SK-N-SH (cell line): Measurements from ENCODE around the gene CASP7. TPM values are rescaled to one million over a fixed set of nuclear protein-coding genes. Genes with fewer than 3 reads are reported as not detected.

Experiments
- CTCF ChIA-PET: fragments of 300-600, 350-600 bp; formaldehyde crosslinking; extraction: SDS; loops from one replicate; lab custom pipeline; 2021; lab: Yijun Ruan, JAX
- POLR2A ChIA-PET: fragments of 350-600 bp; sonication (Branson Sonifier 250); formaldehyde crosslinking; extraction: SDS; loops from one replicate; lab custom pipeline; 2020; ENCODE audit warnings: antibody characterized with exemption, inconsistent platforms; lab: Yijun Ruan, JAX
- DNase-seq: peaks from one replicate; pipeline ENCODE4 v3.0.0; 2012
- H2AFZ ChIP-seq: fragments of 200-600 bp; sonication (generic); 2 replicates; pipeline ENCODE4 v1.8.1; 2016; ENCODE audit warnings: antibody characterized with exemption, mild to moderate bottlenecking, low read depth
- H3F3A ChIP-seq: fragments of 200-600 bp; sonication (generic); replicated peaks from 2 replicates; pipeline ENCODE3; 2016; ENCODE audit warnings: antibody characterized with exemption, mild to moderate bottlenecking; ENCODE audit not compliant: insufficient read depth
- H3K27ac ChIP-seq, 2 experiments: fragments of 200-500 bp in 1 of 2; fragments of 200-600 bp in 1 of 2; sonication (Bioruptor generic) in 1 of 2; sonication (generic), shearing (Covaris generic) in 1 of 2; 2 replicates each; pipeline versions ENCODE4 v1.5.1 to v1.6.1; 2014 to 2016; ENCODE audit warnings: low read depth in 2 of 2, inconsistent platforms in 1 of 2, low read length in 1 of 2, mild to moderate bottlenecking in 1 of 2, mixed read lengths in 1 of 2
- H3K27me3 ChIP-seq: fragments of 200-600 bp; sonication (generic), shearing (Covaris generic); 2 replicates; pipeline ENCODE4 v1.6.1; 2016; ENCODE audit warnings: mixed run types; ENCODE audit not compliant: insufficient read depth
- H3K36me3 ChIP-seq, 2 experiments: fragments of 200-500 bp in 1 of 2; fragments of 200-600 bp in 1 of 2; sonication (Bioruptor generic) in 1 of 2; sonication (generic) in 1 of 2; replicated peaks in 1 of 2; 2 replicates each; pipeline versions ENCODE3 to v1.5.1; 2014 to 2016; ENCODE audit warnings: low read length in 1 of 2, mild to moderate bottlenecking in 1 of 2; ENCODE audit not compliant: insufficient read depth in 2 of 2, control insufficient read depth in 1 of 2
- H3K4me1 ChIP-seq, 2 experiments: fragments of 200-500 bp in 1 of 2; fragments of 200-600 bp in 1 of 2; sonication (Bioruptor generic) in 1 of 2; sonication (generic), shearing (Covaris generic) in 1 of 2; 2 replicates each; pipeline versions ENCODE4 v1.5.1 to v1.6.1; 2014 to 2016; ENCODE audit warnings: low read depth in 1 of 2, low read length in 1 of 2, mixed run types in 1 of 2; ENCODE audit not compliant: insufficient read depth in 2 of 2, control insufficient read depth in 1 of 2
- H3K4me2 ChIP-seq: fragments of 200-600 bp; sonication (generic), shearing (Covaris generic); 2 replicates; pipeline ENCODE4 v1.6.1; 2017; ENCODE audit warnings: mixed run types
- H3K4me3 ChIP-seq, 2 experiments: fragments of 200-500 bp in 1 of 2; fragments of 200-600 bp in 1 of 2; sonication (Bioruptor generic) in 1 of 2; sonication (generic), shearing (Covaris generic) in 1 of 2; 2 replicates each; pipeline versions ENCODE4 v1.5.1 to v1.8.1; 2014 to 2016; ENCODE audit warnings: low read depth in 2 of 2, inconsistent platforms in 1 of 2, low read length in 1 of 2, mild to moderate bottlenecking in 1 of 2, mixed read lengths in 1 of 2, moderate library complexity in 1 of 2
- H3K79me2 ChIP-seq: fragments of 200-600 bp; sonication (generic); 2 replicates; pipeline ENCODE4 v1.8.1; 2017; ENCODE audit warnings: mild to moderate bottlenecking; ENCODE audit not compliant: insufficient read depth
- H3K9ac ChIP-seq: fragments of 200-600 bp; sonication (generic); 2 replicates; pipeline ENCODE4 v1.6.1; 2017; ENCODE audit warnings: mixed run types
- H3K9me2 ChIP-seq: fragments of 200-600 bp; sonication (generic); 2 replicates; pipeline ENCODE4 v1.6.1; 2017; ENCODE audit warnings: mixed run types
- H3K9me3 ChIP-seq: fragments of 200-600 bp; sonication (generic); 2 replicates; pipeline ENCODE4 v1.6.1; 2017; ENCODE audit warnings: mixed run types, mild to moderate bottlenecking, moderate library complexity
- H4K20me1 ChIP-seq: fragments of 200-600 bp; sonication (generic); 2 replicates; pipeline ENCODE4 v1.6.1; 2017; ENCODE audit warnings: mild to moderate bottlenecking, mixed run types; ENCODE audit not compliant: insufficient read depth
- CTCF ChIP-seq: fragments of 200-600 bp; sonication (generic); IDR thresholded peaks from 2 replicates; pipeline ENCODE4 v1.6.1; 2017; ENCODE audit warnings: antibody characterized with exemption, mild to moderate bottlenecking, moderate library complexity
- ELF1 ChIP-seq: IDR thresholded peaks from 2 replicates; pipeline ENCODE4 v1.4.0; 2012
- EZH2phosphoT487 ChIP-seq: fragments of 200-600 bp; sonication (generic); IDR thresholded peaks from 2 replicates; pipeline ENCODE4 v1.6.1; 2017; ENCODE audit warnings: low read depth, mixed run types, mild to moderate bottlenecking, antibody characterized with exemption, moderate library complexity, borderline replicate concordance
- FOXJ3 ChIP-seq: sonication (generic); formaldehyde crosslinking; IDR thresholded peaks from 2 replicates; pipeline ENCODE4 v1.5.1; 2020; ENCODE audit warnings: mild to moderate bottlenecking, missing genetic modification reagents
- GATA2 ChIP-seq: sonication (generic); formaldehyde crosslinking; IDR thresholded peaks from 2 replicates; pipeline ENCODE4 v1.5.0; 2020; ENCODE audit warnings: mild to moderate bottlenecking, missing genetic modification reagents
- JUND ChIP-seq: IDR thresholded peaks from 2 replicates; pipeline ENCODE4 v1.4.0; 2012
- MEF2A ChIP-seq: IDR thresholded peaks from 2 replicates; pipeline ENCODE4 v1.4.0; 2012; ENCODE audit warnings: low read depth, borderline replicate concordance
- NFIC ChIP-seq: IDR thresholded peaks from 2 replicates; pipeline ENCODE4 v1.4.0; 2012; ENCODE audit warnings: borderline replicate concordance
- NRF1 ChIP-seq: IDR thresholded peaks from 2 replicates; pipeline ENCODE4 v1.6.1; 2012; ENCODE audit warnings: low read depth, mild to moderate bottlenecking, low read length
- PBX3 ChIP-seq: IDR thresholded peaks from 2 replicates; pipeline ENCODE4; 2012
- POLR2AphosphoS5 ChIP-seq: IDR thresholded peaks from 2 replicates; pipeline ENCODE4 v1.6.1; 2012; ENCODE audit warnings: low read depth, low read length
- RAD21 ChIP-seq: IDR thresholded peaks from 2 replicates; pipeline ENCODE4 v1.6.1; 2012; ENCODE audit warnings: mild to moderate bottlenecking, low read length
- RFX5 ChIP-seq: IDR thresholded peaks from 2 replicates; pipeline ENCODE4 v1.6.1; 2012; ENCODE audit warnings: mild to moderate bottlenecking, improper control_type of control experiment, low read length
- RXRA ChIP-seq: IDR thresholded peaks from 2 replicates; pipeline ENCODE4 v1.4.0; 2012; ENCODE audit warnings: low read depth, mild to moderate bottlenecking, borderline replicate concordance
- YY1 ChIP-seq: IDR thresholded peaks from 2 replicates; pipeline ENCODE4 v1.4.0; 2012; ENCODE audit warnings: low read depth, mild to moderate bottlenecking
- WGBS: methylation state at CpG from one replicate; pipeline ENCODE4 v1.1.6; 2017; ENCODE audit warnings: low lambda C conversion rate; 5-methylcytosine and 5-hydroxymethylcytosine counted together
- polyA plus RNA-seq, 3 experiments: library from polyadenylated mRNA; depleted of rRNA; stranded (reverse); fragments of >200 nt; gene quantifications; 2 replicates each; pipeline ENCODE4 v1.2.3, GENCODE V29; 2012
- TF ChIP-seq, protein P1 (sequence below): IDR thresholded peaks from 2 replicates; pipeline ENCODE4 v1.4.0; 2012; ENCODE audit warnings: low read depth, borderline replicate concordance
- TF ChIP-seq, protein P2 (sequence below): IDR thresholded peaks from 2 replicates; pipeline ENCODE4 v1.4.0; 2012; ENCODE audit warnings: low read depth
- TF ChIP-seq, protein P3 (sequence below): fragments of 150-350 bp; IDR thresholded peaks from 2 replicates; pipeline ENCODE4 v1.6.1; 2016; ENCODE audit warnings: mild to moderate bottlenecking, low read depth, low read length
- TF ChIP-seq, protein P4 (sequence below): fragments of 150-350 bp; IDR thresholded peaks from 2 replicates; pipeline ENCODE4 v1.6.1; 2017; ENCODE audit warnings: antibody characterized with exemption, low read length, low read depth, borderline replicate concordance

Gene CASP7
- polyA plus RNA-seq, 1 of the 3 experiments (the other 2 are of a cell fraction), result 15.1 TPM

DNA sequence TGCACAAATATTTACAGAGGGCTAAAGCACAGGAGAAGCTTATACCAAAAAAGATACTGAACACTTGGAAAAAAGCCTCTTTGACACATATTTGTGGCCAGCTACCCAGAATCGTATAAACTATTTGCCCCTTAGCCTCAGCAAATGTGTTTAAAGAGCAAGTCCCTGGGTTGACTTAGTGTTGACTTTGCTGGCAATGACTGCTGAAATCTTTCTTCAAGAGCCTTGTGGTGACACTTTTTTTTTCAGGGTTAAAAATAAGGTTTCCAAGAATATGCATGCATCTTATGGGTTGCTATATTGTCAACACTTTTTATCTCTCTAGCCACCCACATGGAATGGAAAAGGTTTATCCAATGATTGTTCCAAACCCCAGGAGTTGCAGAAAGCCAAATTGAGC is 56.9 kb downstream of the CASP7 start (continued):
- TF ChIP-seq, protein P1, sequence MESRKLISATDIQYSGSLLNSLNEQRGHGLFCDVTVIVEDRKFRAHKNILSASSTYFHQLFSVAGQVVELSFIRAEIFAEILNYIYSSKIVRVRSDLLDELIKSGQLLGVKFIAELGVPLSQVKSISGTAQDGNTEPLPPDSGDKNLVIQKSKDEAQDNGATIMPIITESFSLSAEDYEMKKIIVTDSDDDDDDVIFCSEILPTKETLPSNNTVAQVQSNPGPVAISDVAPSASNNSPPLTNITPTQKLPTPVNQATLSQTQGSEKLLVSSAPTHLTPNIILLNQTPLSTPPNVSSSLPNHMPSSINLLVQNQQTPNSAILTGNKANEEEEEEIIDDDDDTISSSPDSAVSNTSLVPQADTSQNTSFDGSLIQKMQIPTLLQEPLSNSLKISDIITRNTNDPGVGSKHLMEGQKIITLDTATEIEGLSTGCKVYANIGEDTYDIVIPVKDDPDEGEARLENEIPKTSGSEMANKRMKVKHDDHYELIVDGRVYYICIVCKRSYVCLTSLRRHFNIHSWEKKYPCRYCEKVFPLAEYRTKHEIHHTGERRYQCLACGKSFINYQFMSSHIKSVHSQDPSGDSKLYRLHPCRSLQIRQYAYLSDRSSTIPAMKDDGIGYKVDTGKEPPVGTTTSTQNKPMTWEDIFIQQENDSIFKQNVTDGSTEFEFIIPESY, result no peak
- TF ChIP-seq, protein P2, sequence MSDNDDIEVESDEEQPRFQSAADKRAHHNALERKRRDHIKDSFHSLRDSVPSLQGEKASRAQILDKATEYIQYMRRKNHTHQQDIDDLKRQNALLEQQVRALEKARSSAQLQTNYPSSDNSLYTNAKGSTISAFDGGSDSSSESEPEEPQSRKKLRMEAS, result no peak
- TF ChIP-seq RXRA (no peak), YY1 (no peak)

GRCh38 chr10:113739031-113739430 is 59.3 kb downstream of the CASP7 start:
- Histone ChIP-seq H3K9me3 (no peaks in the 10 kb centered on the region), H3K79me2 (no peaks in the 10 kb centered on the region), H3K27me3 (no peaks in the 10 kb centered on the region), H3K9ac (no peak overlapping the region), H3K4me3 (no peak overlapping the region), H3F3A (no peaks in the 10 kb centered on the region), H4K20me1 (no peaks in the 10 kb centered on the region), H3K9me2 (no peaks in the 10 kb centered on the region), H2AFZ (no peak overlapping the region), H3K4me2 (no peak overlapping the region), H3K27ac (no peak overlapping the region), H3K36me3 (no peaks in the 10 kb centered on the region), H3K4me1 (no peaks in the 10 kb centered on the region)
- WGBS, result 62% methylated on average over 4 of the region's 4 CpGs
- TF ChIP-seq YY1 (no peak), NFIC (no peak), RAD21 (no peak), MEF2A (no peak), FOXJ3 (CRISPR knock-in tag) (no peak), GATA2 (CRISPR knock-in tag) (no peak), EZH2phosphoT487 (no peak), ELF1 (no peak), JUND (no peak), NRF1 (no peak), RFX5 (no peak), POLR2AphosphoS5 (no peak)
- POLR2A ChIA-PET, result no interaction called here
- CTCF ChIA-PET, result interaction anchor here (1.5 kb wide), 1 partner anchor 60 kb away, joined by 4 read pairs; no protein-coding TSS in a partner anchor
- no peak for DNase-seq

DNA sequence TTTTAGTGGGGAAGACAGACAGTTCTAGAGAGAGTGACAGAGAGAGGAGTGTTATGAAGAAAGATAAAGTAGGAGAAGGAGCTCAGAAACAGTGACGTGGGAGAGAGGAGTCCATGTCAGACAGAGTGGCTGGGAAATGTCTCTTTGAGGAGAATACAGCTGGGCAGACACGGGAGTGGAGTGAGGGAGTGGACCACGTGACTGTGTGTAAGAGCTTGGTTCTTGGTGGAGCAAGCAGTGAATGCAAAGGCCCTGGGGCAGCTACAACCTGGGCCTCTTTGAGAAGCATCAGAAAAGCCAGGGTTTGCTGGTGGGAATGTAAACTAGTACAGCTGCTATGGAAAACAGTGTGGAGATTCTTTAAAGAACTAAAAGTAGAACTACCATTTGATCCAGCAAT is 59.9 kb downstream of the CASP7 start:
- H3K79me2 ChIP-seq, result no peaks in the 10 kb centered on the region
- H3F3A ChIP-seq, result no peaks in the 10 kb centered on the region
- DNase-seq, result no peak
- CTCF ChIA-PET, result interaction anchor here (1.5 kb wide), 1 partner anchor 59 kb away, joined by 4 read pairs; no protein-coding TSS in a partner anchor
- H3K27ac ChIP-seq, result no peak overlapping the region
- H3K9me2 ChIP-seq, result no peaks in the 10 kb centered on the region
- no peaks in the 10 kb centered on the region for H4K20me1 ChIP-seq
- H3K9me3 ChIP-seq, result no peaks in the 10 kb centered on the region
- POLR2A ChIA-PET, result no interaction called here
- 28% methylated on average over 3 of the region's 3 CpGs for WGBS
- no peak overlapping the region for H3K9ac ChIP-seq
- H3K4me1 ChIP-seq, result no peaks in the 10 kb centered on the region
- H3K36me3 ChIP-seq, result no peaks in the 10 kb centered on the region
- H3K4me2 ChIP-seq, result no peak overlapping the region
- H3K27me3 ChIP-seq, result no peaks in the 10 kb centered on the region
- no peak overlapping the region for H2AFZ ChIP-seq
- TF ChIP-seq, protein P2, result no peak
- TF ChIP-seq RFX5, result no peak
- TF ChIP-seq PBX3, result no peak
- TF ChIP-seq NRF1, result no peak
- no peak for TF ChIP-seq EZH2phosphoT487
- TF ChIP-seq, protein P3, sequence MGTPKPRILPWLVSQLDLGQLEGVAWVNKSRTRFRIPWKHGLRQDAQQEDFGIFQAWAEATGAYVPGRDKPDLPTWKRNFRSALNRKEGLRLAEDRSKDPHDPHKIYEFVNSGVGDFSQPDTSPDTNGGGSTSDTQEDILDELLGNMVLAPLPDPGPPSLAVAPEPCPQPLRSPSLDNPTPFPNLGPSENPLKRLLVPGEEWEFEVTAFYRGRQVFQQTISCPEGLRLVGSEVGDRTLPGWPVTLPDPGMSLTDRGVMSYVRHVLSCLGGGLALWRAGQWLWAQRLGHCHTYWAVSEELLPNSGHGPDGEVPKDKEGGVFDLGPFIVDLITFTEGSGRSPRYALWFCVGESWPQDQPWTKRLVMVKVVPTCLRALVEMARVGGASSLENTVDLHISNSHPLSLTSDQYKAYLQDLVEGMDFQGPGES, result no peak
- TF ChIP-seq, protein P4, sequence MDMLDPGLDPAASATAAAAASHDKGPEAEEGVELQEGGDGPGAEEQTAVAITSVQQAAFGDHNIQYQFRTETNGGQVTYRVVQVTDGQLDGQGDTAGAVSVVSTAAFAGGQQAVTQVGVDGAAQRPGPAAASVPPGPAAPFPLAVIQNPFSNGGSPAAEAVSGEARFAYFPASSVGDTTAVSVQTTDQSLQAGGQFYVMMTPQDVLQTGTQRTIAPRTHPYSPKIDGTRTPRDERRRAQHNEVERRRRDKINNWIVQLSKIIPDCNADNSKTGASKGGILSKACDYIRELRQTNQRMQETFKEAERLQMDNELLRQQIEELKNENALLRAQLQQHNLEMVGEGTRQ, result no peak
- TF ChIP-seq CTCF, result no peak
- no peak for TF ChIP-seq GATA2 (CRISPR knock-in tag)
- H3K4me3 ChIP-seq, result no peak overlapping the region
